Stimulated activated CD4-positive, alpha-beta T cell treated with anti-CD3 and anti-CD28 coated beads, Interleukin-2, amount 100 ng/mL, for 4 hours (primary cell): Measurements from ENCODE around the gene CRAMP1.

Experiments
- DNase-seq: peaks from one replicate; pipeline ENCODE4 v3.0.0-alpha.2; 2020; ENCODE audit warnings: low read depth

CRAMP1 gene

GRCh38 chr16:1635070-1635469 is 22.9 kb downstream of the CRAMP1 start:
- no peak for DNase-seq

- no peak for DNase-seq
These were observed 25.4 kb downstream of the CRAMP1 start for GRCh38 chr16:1637526-1637925.

GRCh38 chr16:1638757-1639156 is 26.6 kb downstream of the CRAMP1 start:
- DNase-seq: no peak

GRCh38 chr16:1639282-1639681 is 27.1 kb downstream of the CRAMP1 start:
- DNase-seq: no peak

- DNase-seq: no peak
These were observed 27.7 kb downstream of the CRAMP1 start for GRCh38 chr16:1639860-1640259.

DNA sequence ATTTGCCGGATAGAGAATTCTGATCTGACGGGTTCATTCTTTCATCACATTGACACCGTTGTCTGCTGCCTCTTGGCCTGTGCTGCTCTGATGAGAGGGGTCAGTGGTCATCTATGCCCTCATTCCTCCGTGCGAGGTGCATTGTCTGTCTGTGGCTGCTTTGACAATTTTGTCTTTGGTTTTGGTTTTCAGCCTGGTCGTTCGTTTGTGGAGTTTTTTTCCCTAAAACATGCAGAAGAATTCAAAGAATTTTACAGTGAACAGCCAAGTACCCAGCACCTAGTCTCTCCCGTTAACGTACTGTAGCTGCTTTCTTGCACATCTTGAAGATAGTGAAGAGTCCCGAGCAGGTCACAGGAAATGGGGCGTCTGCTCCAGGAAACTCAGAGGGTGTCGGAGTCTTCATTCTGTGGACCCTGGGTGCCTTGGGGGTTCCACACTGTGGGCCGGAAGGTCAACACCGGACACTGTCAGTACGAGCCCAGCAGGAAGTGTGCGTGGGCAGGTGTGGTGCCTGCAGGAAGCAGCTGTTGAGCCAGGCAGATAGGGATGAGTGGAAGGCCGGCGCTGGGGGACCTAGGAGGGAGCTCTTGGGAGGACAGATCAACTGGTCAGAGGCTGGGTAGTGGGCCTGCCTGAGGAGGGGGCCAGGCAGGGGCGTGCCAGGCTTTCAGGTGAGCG is 28.2 kb downstream of the CRAMP1 start:
- DNase-seq: no peak

DNA sequence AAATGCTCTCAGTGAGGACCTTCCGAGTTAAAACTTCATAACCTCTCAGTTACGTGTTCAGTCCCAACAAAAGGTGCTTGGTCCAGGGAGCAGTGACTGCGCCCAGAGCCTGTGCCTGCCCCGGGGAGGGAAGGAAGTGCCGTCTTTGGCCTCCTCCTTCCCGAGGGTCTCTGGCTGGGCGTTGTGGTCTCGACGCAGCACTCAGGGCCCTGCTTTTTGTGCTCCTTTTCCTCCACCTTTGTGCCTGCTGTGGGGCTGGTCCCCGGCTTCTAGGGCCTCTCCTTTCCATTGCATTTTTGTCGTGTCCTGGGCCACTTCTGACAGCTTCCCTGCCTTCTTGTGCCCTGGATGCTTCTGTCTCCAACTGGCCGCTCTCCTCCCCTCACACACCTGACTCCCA is 29.1 kb downstream of the CRAMP1 start:
- DNase-seq: no peak

- DNase-seq: no peak
These were observed 30.0 kb downstream of the CRAMP1 start for GRCh38 chr16:1642148-1642547.

- no peak for DNase-seq
These were observed 30.6 kb downstream of the CRAMP1 start for GRCh38 chr16:1642753-1643152.

GRCh38 chr16:1643521-1643920 is 31.4 kb downstream of the CRAMP1 start:
- DNase-seq: no peak

GRCh38 chr16:1645914-1646525 is 33.9 kb downstream of the CRAMP1 start:
- peak; percentile 47 for DNase-seq

- DNase-seq: no peak
These were observed 35.7 kb downstream of the CRAMP1 start for GRCh38 chr16:1647856-1648255.

DNA sequence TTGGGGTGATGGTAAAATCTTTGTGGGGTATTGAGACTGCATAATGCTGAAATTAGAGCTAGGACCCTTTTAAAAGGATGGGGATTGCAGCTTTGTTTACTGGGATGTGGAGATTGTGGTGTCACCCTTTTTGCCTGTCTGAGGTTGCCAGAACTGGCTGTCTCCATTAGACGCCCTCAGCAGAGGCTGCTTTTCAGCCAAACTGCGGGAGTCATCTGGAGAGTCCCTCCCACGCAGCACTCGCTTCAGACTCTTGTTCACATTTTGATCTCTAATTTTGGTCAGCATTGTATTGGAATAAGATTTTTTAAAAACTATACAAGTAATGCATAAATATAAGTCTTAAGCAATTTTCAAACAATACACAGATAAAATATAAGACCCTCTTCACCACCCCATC is 38.0 kb downstream of the CRAMP1 start:
- DNase-seq: no peak

GRCh38 chr16:1651094-1651973 is 39.2 kb downstream of the CRAMP1 start:
- no peak for DNase-seq

GRCh38 chr16:1651974-1652312 is 39.8 kb downstream of the CRAMP1 start:
- DNase-seq: no peak

DNA sequence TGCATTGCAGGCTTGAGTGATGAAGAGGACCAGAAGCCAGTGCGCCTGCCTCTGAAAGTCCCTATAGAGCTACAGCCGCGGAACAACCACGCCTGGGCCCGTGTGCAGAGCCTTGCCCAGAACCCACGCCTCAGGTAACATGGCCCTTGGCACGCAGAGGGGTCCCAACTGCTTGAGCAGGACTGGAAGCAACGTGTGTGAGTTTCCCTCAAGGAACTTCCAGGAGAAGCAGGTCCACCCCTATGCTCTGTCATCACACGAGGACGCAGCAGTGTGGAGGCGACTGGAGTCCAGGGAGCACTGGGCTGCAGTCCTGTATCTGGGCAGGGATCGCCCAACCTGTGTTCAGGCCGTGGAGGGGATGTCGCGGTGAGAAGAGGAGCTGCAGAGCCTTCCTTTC is 40.9 kb downstream of the CRAMP1 start:
- no peak for DNase-seq

- no peak for DNase-seq
These were observed 42.5 kb downstream of the CRAMP1 start for GRCh38 chr16:1654505-1655268.

DNA sequence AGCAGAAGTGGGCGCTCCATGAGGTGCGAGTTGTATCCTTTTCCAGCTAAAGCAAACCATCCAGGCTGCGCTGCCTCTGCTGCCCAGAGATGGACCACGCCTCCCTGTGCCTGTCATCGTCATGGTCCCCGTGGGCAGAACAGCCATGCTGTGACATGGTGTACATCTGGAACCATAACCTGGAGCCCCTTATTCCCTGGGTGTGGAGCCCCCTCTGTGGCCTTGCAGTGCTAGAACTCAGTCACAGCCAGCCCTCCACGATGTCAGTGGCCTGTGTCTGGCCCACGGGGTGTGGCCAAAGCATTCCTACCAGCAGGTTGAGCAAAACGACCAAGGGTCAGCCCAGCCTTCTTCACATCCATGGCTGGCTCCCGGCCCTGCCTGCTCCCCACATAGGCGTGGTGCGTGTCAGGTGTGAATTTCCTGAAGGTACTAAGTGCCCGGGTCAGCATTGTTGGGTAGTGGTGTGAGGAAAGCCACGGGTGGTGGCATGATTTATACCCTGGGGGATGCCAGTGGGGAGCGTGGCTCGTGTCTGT is 43.2 kb downstream of the CRAMP1 start:
- DNase-seq: no peak

DNA sequence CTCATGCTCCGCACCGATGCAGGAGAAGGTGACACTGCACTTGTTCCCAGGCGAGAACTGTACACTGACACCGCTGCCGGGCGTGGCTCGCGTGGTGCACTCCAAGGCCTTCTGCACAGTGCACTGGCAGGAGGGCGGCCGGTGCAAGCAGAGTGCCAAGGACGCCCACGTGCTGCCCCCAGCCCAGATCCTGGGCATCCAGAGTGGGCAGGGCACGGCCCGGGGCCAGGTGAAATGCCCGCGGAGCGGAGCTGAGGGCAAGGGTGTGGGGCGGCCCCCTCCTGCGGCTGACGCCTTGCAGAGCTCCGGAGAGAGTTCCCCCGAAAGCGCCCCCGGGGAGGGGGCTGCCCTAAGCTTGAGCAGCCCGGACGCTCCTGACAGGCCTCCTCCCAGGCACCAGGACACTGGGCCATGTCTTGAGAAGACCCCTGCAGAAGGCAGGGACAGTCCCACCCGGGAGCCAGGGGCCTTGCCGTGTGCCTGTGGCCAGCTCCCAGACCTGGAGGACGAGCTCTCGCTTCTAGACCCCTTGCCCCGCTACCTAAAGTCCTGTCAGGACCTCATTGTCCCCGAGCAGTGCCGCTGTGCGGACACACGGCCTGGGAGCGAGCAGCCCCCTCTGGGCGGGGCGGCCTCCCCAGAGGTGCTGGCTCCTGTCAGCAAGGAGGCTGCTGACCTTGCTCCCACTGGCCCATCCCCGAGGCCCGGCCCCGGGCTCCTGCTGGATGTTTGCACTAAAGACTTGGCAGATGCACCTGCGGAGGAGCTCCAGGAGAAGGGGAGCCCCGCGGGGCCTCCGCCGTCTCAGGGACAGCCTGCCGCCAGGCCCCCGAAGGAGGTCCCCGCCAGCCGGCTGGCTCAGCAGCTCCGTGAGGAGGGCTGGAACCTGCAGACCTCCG is 44.0 kb downstream of the CRAMP1 start:
- no peak for DNase-seq

DNA sequence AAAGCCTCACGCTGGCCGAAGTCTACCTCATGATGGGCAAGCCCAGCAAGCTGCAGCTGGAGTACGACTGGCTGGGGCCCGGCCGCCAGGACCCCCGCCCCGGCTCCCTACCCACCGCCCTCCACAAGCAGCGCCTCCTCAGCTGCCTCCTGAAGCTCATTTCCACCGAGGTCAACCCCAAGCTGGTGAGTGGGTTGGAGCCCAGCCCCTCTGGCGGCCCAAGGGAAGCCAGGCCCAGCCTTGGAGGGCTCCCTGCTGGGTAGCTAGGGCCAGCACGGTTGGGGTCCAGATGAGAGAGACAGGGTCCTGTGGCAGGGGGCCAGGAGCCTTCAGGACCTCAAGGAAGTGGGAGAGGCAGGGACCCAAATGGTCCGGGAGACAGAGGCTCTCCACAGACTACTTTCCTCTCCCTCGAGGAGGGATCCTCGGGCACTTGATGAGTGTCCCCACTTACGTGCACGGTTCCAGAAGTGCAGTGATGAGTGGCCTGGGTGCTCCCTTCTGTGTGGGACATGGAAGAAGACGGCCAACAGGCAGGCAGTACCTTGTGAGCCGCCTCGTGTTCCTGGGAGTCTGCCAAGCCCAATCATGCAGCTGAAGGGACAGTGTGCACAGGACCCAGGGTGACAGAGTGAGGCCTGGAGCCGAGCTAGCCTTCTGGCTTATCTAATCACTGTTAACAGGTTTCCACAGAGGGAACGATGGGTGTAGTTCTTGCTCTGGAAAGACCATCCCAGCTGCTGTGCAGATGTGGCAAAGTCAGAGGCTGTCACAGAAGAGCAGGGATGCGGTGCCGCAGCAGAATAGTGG is 44.9 kb downstream of the CRAMP1 start:
- no peak for DNase-seq
